ENCODE data around the gene CDH1.

- TF ChIP-seq CTCF (conservative IDR thresholded peaks at IDR 0.05) = no peak
- TF ChIP-seq ZFX (IDR thresholded peaks at IDR 0.05) = no peak
Measured at GRCh38 chr16:68754084-68754792, 17.1 kb downstream of the CDH1 start.

All from C4-2B (cell line).